Fibroblast of skin of scalp (primary cell): ENCODE data around the gene CA12.
A peak's percentile ranks its signal among the peaks of the same experiment; 100 is the strongest.
"Not testable (repeated sequence)": the region's sequence is repeated elsewhere in the genome, so short reads cannot be mapped to it uniquely, and the experiment has no call there.

Experiments used
- DNase-seq: peaks from one replicate; pipeline ENCODE4 v3.0.0-alpha.2; 2013

Gene CA12

DNA sequence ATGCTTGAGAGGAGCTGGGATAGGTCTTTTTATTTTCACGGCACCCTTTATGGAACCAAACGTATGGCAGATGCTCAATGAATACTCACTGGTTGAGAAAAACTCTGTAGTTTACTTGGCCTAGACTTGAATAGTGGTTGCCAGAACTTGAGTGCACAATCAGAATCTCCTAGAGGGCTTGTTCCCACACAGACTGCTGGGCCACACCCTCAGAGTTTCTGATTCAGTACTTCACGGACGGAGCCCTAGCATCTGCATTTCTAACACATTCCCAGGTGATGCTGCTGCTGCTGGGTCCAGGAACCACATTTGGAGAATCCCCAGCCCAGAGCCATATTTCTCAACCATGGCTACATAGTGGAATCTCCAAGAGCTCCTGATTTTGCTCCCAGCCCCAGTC, 24.6 kb downstream of the CA12 start:
- DNase-seq, result no peak

DNA sequence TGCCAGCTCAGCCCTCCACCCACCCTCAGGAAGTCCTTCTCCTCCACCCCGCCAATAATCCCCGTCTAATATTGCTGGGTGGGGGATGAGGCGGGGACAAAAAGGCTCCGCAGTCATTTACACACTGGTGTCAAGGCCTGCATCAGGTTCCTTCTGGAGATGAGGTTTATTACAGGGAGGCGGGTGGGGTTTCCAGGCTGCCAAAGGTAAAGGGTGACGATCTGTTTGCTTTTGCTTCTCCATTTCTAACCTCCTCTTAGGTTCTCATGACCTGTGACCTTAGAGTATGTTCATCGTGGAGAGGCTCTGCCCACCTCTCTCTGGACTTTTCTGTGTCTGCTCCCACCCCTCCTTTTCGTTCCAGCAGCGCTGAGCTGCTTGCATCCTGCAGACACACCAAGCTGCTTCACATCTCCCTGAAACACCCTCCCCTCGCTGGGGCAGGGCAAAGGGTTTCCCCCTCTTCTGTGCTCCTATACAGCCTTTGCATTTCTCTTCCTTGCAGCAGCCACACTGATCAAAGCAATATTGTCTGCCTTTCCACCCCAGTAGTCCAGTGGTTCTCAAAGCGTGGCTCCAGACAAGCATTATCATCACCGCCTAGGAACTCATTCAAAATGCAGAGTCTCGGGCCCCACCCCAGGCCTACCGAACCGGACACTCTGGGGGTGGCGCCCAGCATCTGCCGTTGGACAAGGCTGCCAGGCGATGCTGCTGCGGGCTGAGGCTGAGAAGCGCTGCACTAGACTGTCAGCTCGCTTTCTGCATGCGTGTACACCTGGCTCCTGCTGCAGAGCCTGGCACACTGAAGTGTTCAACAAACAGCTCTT, 26.6 kb downstream of the CA12 start:
- no peak for DNase-seq

DNA sequence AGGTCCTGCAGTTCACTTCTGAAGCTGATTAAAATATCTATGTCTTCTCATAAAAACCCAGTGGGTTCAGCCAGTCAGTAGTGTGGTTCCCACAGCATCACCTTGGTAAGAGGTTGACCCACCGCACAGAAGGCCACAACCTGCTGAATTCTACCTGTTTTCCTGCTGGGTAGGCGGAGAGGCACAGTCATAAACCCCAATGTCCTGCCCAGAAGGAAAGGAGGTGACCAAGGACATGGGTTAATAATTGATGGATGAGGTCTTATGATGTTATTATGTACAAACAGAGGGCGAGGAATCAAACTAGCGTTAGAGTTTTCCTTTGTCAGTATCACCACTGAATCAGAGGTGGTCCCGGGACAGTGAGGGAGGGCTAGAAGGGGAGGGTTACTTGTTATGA, 27.8 kb downstream of the CA12 start:
- DNase-seq, result no peak

DNA sequence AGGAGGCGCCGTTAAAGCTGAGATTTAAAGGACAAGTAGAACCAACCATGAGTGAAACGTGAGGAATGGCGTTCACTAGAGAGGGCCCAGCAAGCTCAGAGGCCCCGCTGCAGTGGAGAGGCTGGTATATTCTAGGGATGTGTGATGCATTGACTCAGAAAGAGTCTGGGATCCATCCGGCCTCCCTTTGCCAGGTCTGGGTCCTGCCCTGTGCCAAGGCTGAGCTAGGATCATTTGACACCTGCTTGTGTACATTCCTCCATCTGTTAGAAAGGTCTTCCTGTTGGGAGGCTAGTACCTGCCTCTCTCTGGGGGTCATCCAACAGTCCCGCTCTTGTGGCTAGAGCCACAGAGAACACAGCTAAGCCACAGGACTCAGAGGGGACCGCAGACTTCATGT, 28.4 kb downstream of the CA12 start:
- DNase-seq, result no peak

DNA sequence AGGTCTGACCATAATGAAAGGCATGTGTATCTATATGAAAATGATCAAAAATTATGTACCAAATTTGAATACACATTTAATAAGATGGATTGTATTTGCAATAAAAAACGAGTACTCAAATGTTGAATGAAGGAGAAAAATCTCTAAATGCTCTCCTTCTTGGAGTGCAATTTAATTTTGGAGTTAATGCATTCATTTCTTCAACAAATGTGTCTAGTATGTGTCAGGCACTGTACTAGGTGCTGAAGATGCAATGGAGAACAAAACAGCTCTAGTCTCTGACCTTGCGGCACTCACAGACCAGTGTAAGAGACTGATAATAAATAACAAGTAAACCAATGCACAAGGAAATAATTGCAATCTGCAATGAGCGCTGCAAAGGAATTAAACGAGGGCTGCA, 28.8 kb downstream of the CA12 start:
- no peak for DNase-seq

DNA sequence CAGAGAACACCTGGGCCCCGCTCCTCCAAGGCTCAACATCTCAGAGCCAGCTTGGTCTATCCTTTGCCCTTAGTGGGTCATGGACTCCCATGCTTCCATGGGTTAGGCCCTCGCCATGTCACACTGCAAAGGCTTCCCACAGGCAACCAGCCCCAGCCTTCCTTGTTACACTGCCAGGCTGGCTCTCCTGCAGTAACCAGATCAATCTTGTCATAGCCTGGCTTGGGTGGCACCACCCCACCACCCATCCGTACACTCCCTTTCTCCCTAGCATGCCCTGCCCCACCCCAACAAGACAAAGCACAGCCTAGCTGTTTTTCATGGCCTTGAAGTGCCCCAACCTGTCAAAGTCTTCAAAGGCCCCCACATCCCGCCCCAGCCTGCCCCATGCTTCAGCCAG, 30.5 kb downstream of the CA12 start:
- no peak for DNase-seq

DNA sequence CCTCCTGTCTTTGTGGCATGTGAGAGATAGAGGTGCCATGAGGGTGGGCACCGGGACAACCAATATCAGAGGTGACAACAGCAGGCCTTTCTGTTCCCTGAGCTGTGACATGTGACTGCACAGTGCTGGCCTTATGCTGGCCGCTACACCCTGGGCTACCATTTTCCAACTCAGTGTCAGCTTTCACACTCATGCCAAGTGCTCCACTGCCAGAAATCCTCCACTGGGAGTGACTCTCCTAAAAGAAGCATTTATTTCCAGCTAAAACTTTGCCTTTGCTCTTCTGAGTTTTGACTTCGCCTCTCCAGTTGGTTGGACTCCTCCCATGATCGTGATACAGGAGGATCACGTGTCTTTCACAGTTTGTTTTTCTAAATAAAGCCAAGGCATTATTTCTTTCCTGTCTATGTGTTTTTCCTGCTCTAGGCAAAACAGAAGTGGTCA, 31.4 kb downstream of the CA12 start:
- DNase-seq, result no peak

DNA sequence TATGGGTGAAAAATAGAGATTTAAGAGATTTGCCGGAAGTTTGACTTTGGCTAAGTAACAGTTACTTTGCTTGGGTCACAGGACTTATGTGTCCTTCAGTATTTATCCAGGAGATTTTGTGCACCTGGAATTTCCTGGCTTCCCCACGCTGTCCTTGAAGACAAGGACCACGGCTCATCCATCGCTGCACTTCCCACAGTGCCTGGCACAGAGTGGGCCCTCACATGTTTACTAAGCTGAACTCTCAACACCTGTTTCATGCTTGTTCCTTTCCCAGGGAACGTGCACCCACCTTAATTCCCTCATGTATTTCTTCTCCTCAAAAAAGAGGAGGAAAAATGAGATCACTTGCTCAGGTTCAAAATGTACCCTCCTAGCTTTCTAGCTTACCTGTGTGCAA, 32.0 kb downstream of the CA12 start:
- DNase-seq, result no peak

DNA sequence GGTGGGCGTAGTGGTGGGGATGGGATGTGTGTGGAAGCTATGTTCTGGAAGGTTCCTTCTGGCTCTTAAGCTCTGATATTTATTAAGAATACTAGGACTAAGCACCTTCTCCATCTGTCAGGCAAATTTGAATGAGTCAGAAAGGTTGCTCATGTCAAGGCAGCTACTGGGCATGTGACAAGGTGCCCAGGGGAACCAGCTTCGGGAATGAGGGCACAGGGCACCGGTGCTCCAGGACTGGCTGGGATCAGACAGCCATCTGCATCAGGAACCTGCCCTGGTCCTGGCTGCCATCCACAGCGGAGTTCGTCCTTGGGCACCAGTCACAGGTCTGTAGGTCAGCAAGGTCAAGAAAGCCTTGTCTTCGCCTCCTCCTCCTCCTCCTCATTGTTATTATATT, 32.5 kb downstream of the CA12 start:
- DNase-seq, result no peak

DNA sequence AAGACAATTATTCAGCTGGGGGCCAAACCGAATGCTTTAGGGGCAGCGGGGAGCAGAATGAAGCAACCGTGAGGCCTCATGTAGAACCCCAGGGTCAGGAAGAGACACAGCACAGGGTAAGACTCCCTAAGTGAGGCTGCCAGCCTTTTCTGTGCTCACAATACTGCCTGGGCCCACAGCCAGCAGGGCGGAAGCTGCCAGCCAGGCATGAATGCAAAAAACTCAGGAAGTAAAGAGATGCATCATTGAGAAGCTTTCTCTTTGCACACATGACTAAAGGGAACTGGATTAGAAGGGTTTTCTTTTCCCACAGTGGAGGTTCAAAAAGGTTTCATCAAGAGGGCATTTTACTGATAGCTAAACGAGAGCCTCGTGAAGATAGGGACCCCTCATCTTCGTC, 33.3 kb downstream of the CA12 start:
- DNase-seq, result peak; percentile 78

DNA sequence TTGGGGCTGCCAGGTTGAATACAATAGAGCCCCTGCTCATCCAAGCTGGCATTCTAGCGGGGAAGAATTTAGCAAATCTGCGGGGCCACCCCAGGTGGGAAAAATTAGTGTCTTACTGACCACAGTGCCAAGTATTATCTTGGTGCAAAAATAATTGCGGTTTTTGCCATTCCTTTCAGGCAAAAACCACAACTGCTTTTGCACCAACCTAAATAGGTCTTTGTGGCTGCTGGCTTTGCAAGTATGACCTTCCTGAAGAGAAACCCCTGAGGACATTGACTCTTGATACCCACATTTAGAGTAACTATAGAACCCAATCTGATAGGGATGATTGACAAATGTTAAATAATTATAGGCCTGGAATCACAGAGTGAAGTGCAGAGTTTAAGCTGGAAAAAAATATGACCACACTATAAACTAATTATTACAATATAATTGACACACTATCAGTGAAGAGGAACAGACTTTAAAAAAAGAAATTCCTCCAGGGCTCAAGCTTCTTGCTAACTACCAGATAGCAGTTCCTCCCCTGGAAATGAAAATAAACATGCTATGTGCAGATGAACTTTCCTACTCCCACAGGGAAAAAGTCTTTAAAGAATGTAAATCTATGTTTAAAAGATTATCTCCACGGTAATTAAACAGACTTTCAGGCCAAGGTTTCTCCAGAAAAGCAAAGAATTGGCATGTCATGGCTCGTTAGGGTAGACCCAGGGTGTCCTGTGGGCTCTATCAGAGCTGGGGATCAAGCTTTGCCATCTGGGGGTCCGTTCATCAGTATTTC, 34.4 kb downstream of the CA12 start:
- peak; percentile 25 for DNase-seq

DNA sequence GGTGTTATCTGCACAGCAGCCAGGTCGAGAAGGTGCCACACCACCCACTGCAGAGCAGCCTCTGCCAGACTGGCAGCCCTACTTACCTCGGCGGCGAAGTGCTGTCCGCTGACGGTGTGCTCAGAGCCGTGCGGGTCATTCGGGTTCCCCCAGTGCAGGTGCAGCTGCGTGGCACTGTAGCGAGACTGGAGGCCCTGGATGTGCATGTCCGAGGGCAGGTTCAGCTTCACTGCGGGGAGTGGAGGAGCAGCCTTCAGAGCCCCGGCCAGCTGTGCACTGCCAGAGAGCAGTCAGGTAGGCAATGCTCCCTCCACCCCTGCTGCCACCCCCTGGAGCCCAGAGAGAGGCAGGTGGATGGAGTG, 36.3 kb downstream of the CA12 start:
- no peak for DNase-seq

DNA sequence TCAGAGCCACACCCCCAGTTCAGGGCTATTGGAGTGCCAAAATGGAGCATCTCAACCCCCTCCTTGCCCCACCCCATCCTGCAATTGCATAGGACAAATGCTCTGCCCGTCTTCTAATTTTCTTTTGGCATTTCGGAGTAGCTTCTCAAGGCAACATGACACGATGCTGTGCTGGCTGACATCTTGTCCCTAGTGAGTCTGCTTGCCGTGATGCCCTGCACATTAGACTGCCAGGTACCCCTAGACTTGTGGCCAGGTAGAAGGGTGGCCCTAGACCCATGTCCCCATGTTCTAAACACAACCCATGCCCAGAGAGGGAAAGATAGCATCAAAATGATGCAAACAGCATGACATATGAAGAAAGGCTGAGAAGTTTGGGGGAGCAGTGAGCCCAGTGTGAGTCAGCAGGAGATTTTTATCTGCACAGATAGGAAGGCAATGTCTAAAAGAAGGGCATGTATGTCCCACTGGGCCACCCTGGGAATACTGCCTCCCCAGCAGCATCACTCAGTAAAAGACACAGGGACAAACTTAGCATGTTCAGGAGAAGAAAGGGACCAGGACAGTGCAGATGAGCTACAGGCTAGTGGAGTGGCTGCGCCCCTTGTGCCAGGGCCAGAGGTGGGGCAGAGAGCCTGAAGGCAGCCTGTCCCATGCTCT, 36.8 kb downstream of the CA12 start:
- DNase-seq, result peak; percentile 49

DNA sequence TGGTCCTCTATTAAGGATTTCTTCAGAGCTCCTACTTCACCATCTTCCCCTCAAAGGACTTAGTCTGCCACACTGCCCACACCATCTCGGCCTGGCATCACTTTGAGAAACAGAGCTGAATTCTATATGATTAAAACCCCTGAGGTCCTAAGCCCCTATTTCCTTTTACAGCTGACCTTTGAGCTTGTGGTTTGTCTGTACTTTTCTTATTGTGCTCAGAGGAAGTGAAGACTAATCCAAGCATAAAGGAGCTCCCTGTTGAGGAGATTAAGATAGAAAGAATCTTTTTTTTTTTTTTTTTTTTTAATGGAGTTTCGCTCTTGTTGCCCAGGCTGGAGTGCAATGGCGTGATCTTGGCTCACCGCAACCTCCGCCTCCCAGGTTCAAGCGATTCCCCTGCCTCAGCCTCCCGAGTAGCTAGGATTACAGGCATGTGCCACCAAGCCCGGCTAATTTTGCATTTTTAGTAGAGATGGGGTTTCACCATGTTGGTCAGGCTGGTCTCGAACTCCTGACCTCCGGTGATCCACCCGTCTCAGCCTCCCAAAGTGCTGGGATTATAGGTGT, 38.6 kb downstream of the CA12 start:
- DNase-seq, result not testable (repeated sequence)

DNA sequence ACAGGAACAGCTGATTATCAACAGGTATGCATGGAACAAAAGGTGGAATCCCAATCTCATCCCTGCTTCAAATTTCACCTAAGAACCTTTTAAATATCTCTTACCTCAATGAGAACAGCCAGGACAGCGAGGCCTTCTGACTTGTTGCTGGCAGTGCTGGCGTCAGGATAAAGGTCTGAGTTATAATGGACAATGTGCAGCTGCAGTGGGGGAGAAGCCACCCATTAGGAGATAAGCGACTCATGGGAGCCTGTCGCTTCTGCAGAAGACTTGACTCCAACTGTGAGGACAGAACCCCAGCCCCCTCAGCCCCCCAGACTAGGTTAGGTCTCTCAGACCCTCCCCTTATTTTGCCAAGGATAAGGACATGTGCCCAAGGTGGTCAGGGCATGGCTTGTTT, 39.7 kb downstream of the CA12 start:
- no peak for DNase-seq

DNA sequence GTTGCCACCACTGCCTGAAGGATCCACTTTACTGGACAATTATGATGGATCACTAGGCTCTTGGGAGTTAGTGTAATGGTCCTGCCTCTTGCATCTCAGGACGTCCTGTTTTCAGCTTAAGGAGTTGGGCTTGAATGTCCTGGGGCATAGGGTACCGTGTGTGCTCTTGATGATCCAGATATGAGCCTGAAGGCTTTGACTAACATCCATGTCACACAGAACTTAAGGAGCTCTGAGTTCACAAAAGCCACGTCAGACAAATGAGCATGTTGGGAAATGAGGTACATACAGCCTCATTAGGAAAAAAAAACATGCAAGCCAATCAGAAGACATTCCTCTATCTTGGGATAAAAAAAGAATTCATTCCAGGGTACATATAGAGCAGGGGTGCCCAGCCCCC, 40.8 kb downstream of the CA12 start:
- DNase-seq, result no peak

DNA sequence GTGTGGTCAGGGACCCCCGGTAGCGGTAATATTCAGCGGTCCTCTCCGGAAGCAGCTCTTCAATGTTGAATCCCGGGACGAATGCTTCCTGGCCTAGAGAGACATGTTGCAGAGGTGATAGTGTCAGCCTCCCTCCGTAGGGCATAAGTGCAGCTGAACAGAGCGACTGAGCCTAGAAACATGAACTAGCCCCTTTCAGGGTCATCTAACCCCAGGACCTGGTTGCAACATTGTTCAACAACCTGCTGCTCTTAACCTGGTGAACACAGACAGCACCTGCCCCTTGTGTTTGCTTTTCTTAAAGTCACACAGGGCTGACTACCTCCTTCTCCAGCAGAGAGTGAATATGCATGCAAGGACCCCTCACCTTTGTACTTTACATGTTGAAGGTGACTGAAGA, 41.3 kb downstream of the CA12 start:
- DNase-seq, result no peak

DNA sequence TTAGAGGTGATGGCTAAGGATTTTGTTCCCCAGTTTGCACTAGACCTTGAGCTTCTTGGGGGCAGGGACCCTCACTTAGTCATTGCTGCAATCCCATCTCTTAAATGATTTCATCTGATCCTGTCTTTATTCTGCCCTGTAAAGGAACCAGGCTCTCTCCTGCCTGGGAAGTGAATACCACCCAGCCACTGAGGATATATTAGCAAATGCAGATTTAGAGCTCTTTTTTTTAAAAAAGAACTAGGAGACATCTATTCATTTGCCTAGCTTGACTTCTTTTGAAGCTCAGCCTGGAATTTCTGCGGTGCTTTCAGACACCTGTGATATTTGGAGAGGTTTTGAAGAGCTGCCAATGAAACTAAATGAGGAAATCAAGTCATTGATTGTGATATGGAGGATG, 41.8 kb downstream of the CA12 start:
- no peak for DNase-seq

DNA sequence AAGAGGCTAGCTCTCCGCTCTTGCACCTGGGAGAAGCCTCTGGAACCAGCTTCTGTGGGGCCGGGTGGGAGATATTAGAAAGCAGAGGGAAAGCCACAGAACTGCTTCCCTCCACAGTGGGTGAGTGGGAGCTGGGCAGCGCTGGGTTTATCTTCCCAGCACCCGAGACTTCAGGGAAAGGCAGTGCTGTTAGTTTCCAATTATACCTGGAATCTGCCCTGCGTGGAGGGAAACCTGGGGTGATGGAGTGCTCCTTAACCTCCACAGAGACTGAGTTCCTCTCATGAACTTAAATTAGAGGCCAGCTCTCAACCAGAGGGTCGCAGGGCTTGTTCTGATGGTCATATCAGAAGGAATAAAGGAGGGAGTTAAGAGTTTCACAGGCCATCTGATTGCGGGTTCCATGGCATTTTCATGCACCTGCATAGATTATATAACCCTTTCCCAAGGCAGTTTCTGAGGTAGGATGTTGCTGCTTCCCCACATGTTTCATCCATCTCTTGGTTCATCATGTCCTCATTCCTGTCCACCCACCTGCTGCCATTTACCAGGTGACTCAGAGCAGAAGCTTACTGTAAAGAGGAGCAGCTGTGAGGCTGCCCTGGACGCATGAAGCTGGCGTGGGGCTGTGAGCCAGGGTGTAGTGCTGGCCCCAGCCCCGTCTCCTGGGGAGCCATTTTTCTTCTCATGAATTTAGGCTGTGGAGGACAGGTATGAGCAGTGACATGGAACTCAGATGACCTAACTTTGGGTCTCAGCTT, 42.5 kb downstream of the CA12 start:
- no peak for DNase-seq

DNA sequence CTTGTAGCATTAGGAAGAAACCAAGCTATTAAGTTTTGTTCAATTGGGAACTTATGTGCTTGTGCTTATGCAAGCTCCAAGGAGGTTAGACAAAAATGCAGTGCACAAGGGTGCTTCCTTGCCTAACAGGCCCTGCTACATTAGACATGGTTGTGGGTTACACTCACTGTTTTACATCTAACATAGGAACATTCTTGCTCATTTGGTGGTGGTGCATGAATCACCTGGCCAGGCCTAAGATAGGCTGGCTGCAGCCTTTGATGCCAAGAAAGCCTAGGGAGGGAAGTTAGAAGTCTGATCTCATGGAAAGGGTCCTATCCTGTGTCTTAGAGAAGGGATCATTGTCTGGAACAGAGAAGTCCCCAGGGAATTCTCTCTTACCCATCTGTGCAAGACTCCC, 43.5 kb downstream of the CA12 start:
- DNase-seq, result peak; percentile 53

DNA sequence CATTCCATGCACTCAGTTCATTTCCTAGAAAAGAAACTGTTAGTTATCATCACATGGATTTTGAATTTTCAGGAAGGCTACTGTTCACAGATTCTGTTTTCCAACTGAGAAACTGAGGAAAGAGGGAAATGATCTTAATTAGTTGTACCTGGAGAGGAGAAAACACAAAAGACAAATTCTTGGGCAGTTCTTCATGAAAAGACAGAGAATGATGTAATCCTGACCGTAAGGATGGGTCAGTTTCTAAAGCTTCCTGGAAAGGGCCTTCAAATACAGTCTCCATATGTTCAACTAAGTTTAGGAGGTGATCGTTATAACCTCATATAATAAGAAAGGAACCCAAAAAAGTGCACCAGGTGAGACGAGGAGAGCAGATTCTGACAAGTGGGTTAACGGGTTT, 44.6 kb downstream of the CA12 start:
- no peak for DNase-seq

DNA sequence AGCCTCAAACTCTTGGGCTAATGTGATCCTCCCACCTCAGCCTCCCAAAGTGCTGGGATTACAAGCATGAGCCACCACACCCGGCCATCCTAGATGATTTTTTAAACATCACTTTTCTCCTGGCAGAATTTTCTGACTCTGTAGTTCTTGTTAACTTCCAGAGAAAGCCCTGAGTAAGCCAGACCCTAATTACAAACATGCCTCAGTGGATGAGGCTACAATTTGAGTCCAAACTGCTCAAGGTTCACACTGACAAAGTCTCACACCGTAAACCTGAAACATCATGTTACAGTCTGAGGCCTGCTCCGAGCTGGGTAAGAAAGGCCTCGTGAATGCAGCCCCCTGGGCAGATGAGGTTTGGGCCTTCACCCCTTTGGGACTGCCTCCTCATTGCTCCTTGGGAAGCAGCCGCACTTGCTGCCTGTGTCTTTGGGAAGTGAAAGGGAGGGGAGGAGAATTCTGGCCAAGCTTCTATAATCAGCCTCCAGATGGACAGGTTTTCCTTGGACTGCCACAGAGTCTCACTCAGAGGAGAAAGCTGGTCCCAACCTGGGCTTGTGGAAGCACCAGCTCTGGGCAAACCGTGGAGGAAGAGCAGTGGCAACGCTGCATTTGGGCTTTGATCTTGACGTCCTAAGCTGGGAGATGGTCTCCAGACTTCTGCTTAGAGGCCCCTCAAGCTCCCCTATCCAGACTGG, 46.0 kb downstream of the CA12 start:
- no peak for DNase-seq
